ENCODE results near the gene AKAP7. TPM values are rescaled to one million over a fixed set of nuclear protein-coding genes. Genes with fewer than 3 reads are reported as not detected.

The AKAP7 gene
- total RNA-seq, 1 donor from 2014 or later = 4.6 TPM

- no peak for TF ChIP-seq EZH2 (IDR thresholded peaks at IDR 0.05; ENCODE audit: insufficient read depth, low read length)
- no peak for TF ChIP-seq CTCF (IDR thresholded peaks at IDR 0.05; ENCODE audit: insufficient read depth, low read depth, low read length)
- no peaks in the 10 kb centered on the region for H3K36me3 Mint-ChIP-seq (ENCODE audit: low read depth, unreplicated experiment)
- no peak overlapping the region for H3K4me3 Mint-ChIP-seq (ENCODE audit: unreplicated experiment)
- H3K4me3 ChIP-seq (ENCODE audit: insufficient read depth, low read depth, low read length) = no peak overlapping the region
- no peak overlapping the region for H3K4me2 ChIP-seq (ENCODE audit: low read length)
- H3K27me3 Mint-ChIP-seq (ENCODE audit: low read depth, unreplicated experiment) = no peaks in the 10 kb centered on the region
- no peak for FAIRE-seq
- H3K27me3 ChIP-seq (ENCODE audit: insufficient read depth, low read length) = no peaks in the 10 kb centered on the region
- no peak overlapping the region for H2AFZ ChIP-seq (ENCODE audit: low read depth, low read length)
- no peaks in the 10 kb centered on the region for H3K36me3 ChIP-seq (ENCODE audit: insufficient read depth, low read length)
- no peak overlapping the region for H3K9ac ChIP-seq (ENCODE audit: low read length)
- H3K79me2 ChIP-seq (ENCODE audit: insufficient read depth, low read length) = no peaks in the 10 kb centered on the region
- no peaks in the 10 kb centered on the region for H3K9me3 Mint-ChIP-seq (ENCODE audit: unreplicated experiment)
- peaks cover 6% of the 10 kb centered on the region for H3K4me1 Mint-ChIP-seq (ENCODE audit: low read depth, unreplicated experiment)
- no peaks in the 10 kb centered on the region for H4K20me1 ChIP-seq (ENCODE audit: insufficient read depth, low read length)
- no peaks in the 10 kb centered on the region for H3K9me3 ChIP-seq (ENCODE audit: insufficient read depth, low read depth, low read length)
- H3K27ac ChIP-seq (ENCODE audit: low read depth, low read length) = no peak overlapping the region
- no peaks in the 10 kb centered on the region for H3K4me1 ChIP-seq (ENCODE audit: insufficient read depth, low read length)
- no peak for DNase-seq (ENCODE audit: low read depth)
- H3K27ac Mint-ChIP-seq (ENCODE audit: unreplicated experiment) = no peak overlapping the region
Measured at GRCh38 chr6:131129689-131130553, 5.3 kb upstream of the AKAP7 start.

DNA sequence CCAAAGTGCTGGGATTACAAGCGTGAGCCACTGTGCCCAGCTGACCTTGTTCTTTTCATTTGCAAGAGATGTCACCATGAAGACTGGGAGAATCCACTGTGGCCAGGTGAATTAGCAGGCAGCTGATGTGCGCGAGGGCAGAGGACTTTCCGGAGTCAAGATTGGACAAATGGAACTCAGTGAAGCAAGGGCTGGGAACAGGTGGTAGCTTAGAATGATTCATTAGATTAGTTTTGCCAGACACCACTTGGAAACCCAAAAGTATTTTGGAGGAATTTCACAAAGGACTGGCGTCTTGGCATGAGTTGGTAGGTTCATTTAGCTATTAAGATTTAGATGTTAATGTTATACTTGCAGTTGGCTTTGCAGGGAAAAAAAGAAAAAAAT lies 4.7 kb upstream of the AKAP7 start:
- no peaks in the 10 kb centered on the region for H3K9me3 ChIP-seq (ENCODE audit: insufficient read depth, low read depth, low read length)

More for the DNA sequence above, 4.7 kb upstream of the AKAP7 start:
- no peak overlapping the region for H3K4me2 ChIP-seq (ENCODE audit: low read length)
- H3K36me3 Mint-ChIP-seq (ENCODE audit: low read depth, unreplicated experiment) = no peaks in the 10 kb centered on the region
- peaks cover 6% of the 10 kb centered on the region for H3K4me1 Mint-ChIP-seq (ENCODE audit: low read depth, unreplicated experiment)
- no peak overlapping the region for H2AFZ ChIP-seq (ENCODE audit: low read depth, low read length)
- no peaks in the 10 kb centered on the region for H3K27me3 Mint-ChIP-seq (ENCODE audit: low read depth, unreplicated experiment)
- DNase-seq (ENCODE audit: low read depth) = no peak
- no peaks in the 10 kb centered on the region for H3K4me1 ChIP-seq (ENCODE audit: insufficient read depth, low read length)
- no peak overlapping the region for H3K9ac ChIP-seq (ENCODE audit: low read length)
- H3K4me3 ChIP-seq (ENCODE audit: insufficient read depth, low read depth, low read length) = no peak overlapping the region
- H3K27ac Mint-ChIP-seq (ENCODE audit: unreplicated experiment) = no peak overlapping the region
- no peak for FAIRE-seq
- H3K79me2 ChIP-seq (ENCODE audit: insufficient read depth, low read length) = no peaks in the 10 kb centered on the region
- H3K9me3 Mint-ChIP-seq (ENCODE audit: unreplicated experiment) = no peaks in the 10 kb centered on the region
- H3K27me3 ChIP-seq (ENCODE audit: insufficient read depth, low read length) = no peaks in the 10 kb centered on the region
- H4K20me1 ChIP-seq (ENCODE audit: insufficient read depth, low read length) = no peaks in the 10 kb centered on the region
- no peak overlapping the region for H3K27ac ChIP-seq (ENCODE audit: low read depth, low read length)
- H3K4me3 Mint-ChIP-seq (ENCODE audit: unreplicated experiment) = no peak overlapping the region
- no peaks in the 10 kb centered on the region for H3K36me3 ChIP-seq (ENCODE audit: insufficient read depth, low read length)
- TF ChIP-seq EZH2 (IDR thresholded peaks at IDR 0.05; ENCODE audit: insufficient read depth, low read length) (no peak), CTCF (IDR thresholded peaks at IDR 0.05; ENCODE audit: insufficient read depth, low read depth, low read length) (no peak)
